ENCODE results near the gene STK11IP.

STK11IP gene

DNA sequence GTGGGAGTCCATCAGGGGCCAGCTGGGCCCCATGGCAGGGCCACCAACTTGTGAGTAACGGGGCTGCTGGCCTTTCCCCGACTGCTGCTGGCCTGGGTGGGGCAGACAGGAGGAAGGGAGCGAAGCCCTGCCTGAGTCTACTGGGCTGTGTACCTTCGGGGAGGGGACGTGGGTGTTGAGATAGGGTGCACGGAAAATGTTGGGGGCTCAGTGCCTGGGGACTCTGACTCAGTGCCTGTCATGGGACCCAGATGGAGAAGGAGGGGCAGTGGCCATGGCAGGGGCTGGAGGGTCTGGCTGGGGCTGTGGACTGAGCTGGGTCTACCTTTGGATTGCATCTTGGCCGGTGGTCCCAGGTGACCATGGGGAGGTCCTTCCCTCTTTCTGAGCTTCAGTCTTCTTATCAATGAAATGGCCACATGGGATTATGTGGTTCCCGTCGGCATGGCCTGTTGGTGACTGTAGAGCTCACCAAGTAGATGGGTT, 33.8 kb downstream of the STK11IP start:
- H3K9me3 Mint-ChIP-seq, result no peaks in the 10 kb centered on the region
- ATAC-seq, result no peak
- H3K27ac Mint-ChIP-seq, result no peak overlapping the region
- no peaks in the 10 kb centered on the region for H3K36me3 Mint-ChIP-seq
- H3K4me3 Mint-ChIP-seq, result no peak overlapping the region
- no peak for DNase-seq (ENCODE audit: low spot score in 2 of 2)
- peaks cover 19% of the 10 kb centered on the region for H3K4me1 Mint-ChIP-seq

DNA sequence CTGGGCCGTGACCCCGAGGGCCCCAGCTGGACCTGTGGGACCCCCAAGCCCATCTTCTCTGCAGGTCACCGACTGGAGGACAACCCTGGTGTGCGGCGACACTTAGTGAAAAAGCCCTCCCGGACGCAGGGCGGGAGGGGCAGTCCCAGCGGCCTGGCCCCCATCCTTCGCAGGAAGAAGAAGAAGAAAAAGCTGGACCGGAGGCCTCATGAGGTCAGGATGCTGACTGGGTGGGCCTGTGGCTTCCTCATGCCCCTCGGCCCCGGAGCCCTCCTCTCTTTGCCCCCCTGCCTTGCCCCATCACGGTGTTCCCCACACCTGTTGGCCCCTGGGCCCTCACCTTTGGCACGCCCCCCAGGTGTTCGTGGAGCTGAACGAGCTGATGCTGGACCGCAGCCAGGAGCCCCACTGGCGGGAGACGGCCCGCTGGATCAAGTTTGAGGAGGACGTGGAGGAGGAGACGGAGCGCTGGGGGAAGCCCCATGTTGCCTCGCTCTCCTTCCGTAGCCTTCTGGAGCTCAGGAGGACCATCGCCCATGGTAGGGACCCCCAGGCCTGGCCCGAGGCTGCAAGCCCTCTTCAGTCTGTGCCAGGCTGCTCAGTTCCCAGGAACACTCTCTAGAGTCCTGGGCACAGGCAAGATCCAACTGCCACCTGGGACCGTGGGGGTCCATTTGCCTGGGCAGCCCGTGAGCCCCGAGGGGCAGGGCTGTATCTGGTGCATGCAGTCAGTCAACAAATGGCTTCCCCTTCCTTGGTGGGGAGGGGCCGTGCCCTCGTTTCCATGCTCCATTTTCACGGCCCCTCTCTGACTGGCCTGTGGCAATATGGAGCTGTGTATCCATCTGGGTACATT, 34.5 kb downstream of the STK11IP start:
- DNase-seq (ENCODE audit: low spot score in 2 of 2), result no peak
- no peak for ATAC-seq
- Mint-ChIP-seq H3K4me1 (peaks cover 12% of the 10 kb centered on the region), H3K4me3 (no peak overlapping the region), H3K9me3 (no peaks in the 10 kb centered on the region), H3K36me3 (no peaks in the 10 kb centered on the region), H3K27ac (no peak overlapping the region)

DNA sequence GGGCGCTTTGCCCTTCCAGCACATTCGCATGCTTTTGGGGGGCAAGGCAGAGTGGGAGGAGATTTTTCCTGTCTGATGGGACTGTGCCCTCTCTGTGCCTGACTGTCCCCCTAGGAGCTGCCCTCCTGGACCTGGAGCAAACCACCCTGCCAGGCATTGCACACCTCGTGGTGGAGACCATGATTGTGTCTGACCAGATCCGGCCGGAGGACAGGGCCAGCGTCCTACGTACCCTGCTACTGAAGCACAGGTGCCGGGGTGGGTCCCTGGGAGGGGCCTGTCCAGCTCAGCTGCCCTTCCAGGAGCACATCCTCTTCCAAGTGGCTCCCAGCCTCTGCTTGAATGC, 35.1 kb downstream of the STK11IP start:
- H3K9me3 Mint-ChIP-seq, result no peaks in the 10 kb centered on the region
- H3K36me3 Mint-ChIP-seq, result no peaks in the 10 kb centered on the region
- ATAC-seq, result no peak
- no peak overlapping the region for H3K4me3 Mint-ChIP-seq
- no peak overlapping the region for H3K27ac Mint-ChIP-seq
- DNase-seq (ENCODE audit: low spot score in 2 of 2), result no peak
- H3K4me1 Mint-ChIP-seq, result peaks cover 12% of the 10 kb centered on the region

- H3K27ac Mint-ChIP-seq, result no peak overlapping the region
- no peaks in the 10 kb centered on the region for H3K9me3 Mint-ChIP-seq
- H3K4me3 Mint-ChIP-seq, result no peak overlapping the region
- DNase-seq (ENCODE audit: low spot score in 2 of 2) (no peak), ATAC-seq (no peak)
- H3K36me3 Mint-ChIP-seq, result no peaks in the 10 kb centered on the region
- H3K4me1 Mint-ChIP-seq, result peaks cover 12% of the 10 kb centered on the region
These were observed 35.8 kb downstream of the STK11IP start for GRCh38 chr2:219633276-219634065.

DNA sequence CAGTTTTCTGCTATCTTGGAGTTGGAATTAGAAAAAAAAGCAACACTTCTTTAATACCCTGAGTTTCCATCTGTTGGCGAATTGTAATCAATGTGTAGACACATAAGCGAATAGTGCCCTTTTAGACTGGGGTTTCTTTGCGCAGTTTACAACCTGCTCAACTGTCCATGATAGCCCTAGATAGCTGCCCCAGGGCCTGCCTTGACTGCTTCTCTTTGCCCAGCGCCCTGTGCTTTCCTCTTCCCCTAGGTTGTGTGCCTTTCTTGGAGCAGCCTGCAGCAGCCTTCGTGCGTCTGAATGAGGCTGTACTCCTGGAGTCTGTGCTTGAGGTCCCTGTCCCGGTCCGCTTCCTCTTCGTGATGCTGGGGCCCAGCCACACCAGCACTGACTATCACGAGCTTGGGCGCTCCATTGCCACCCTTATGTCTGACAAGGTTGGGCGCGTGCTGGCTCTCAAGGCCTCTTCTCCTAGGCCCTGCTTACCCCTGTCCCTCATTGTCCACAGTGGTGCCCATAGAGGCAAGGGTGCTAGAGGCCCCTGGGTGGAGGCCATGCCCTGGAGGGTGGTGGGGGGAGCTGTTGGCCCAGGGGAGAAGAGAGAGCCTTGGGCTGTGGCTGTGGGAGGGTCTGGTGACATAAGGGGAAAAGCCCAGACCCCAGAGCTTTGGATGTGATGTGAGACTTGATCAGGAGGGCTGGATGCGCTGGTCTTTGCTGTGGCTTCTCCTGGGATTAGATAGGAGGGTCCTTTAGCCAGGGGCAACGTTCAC, 36.7 kb downstream of the STK11IP start:
- Mint-ChIP-seq H3K4me3 (no peak overlapping the region), H3K4me1 (peaks cover 12% of the 10 kb centered on the region), H3K9me3 (no peaks in the 10 kb centered on the region), H3K36me3 (no peaks in the 10 kb centered on the region), H3K27ac (no peak overlapping the region)
- DNase-seq (ENCODE audit: low spot score in 2 of 2) (no peak), ATAC-seq (no peak)

DNA sequence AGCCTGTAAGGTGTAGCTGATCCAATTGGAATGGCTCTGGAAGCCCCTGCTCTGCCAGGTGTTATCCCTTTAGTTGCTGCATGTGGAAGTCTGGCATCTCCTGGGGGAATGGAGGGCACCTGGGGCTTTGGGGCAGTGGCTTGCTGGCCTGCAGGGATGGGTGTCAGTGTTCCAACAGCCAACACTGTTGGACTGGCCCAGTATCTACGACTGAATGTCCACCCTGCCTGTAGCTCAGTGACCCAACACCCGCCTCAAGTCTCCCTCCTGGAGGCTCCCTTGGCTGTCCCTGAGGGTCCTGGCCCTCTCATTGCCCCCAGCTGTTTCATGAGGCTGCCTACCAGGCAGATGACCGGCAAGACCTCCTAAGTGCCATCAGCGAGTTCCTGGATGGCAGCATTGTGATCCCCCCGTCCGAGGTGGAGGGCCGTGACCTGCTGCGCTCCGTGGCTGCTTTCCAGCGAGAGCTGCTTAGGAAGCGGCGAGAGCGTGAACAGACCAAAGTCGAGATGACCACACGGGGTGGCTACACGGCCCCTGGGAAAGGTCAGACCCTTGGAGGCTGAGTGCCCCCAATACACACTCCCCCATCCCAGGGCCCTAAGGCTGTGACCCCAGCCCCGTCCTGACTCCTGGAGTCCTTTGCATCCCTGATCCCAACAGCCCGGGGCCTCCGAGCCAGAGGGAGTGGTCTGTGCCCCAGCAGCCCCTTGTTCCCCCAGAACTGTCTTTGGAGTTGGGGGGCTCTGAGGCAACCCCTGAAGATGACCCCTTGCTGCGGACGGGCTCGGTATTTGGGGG, 37.5 kb downstream of the STK11IP start:
- H3K36me3 Mint-ChIP-seq, result no peaks in the 10 kb centered on the region
- H3K4me1 Mint-ChIP-seq, result peaks cover 12% of the 10 kb centered on the region
- H3K4me3 Mint-ChIP-seq, result no peak overlapping the region
- ATAC-seq (no peak), DNase-seq (ENCODE audit: low spot score in 2 of 2) (no peak)
- H3K27ac Mint-ChIP-seq, result no peak overlapping the region
- no peaks in the 10 kb centered on the region for H3K9me3 Mint-ChIP-seq

DNA sequence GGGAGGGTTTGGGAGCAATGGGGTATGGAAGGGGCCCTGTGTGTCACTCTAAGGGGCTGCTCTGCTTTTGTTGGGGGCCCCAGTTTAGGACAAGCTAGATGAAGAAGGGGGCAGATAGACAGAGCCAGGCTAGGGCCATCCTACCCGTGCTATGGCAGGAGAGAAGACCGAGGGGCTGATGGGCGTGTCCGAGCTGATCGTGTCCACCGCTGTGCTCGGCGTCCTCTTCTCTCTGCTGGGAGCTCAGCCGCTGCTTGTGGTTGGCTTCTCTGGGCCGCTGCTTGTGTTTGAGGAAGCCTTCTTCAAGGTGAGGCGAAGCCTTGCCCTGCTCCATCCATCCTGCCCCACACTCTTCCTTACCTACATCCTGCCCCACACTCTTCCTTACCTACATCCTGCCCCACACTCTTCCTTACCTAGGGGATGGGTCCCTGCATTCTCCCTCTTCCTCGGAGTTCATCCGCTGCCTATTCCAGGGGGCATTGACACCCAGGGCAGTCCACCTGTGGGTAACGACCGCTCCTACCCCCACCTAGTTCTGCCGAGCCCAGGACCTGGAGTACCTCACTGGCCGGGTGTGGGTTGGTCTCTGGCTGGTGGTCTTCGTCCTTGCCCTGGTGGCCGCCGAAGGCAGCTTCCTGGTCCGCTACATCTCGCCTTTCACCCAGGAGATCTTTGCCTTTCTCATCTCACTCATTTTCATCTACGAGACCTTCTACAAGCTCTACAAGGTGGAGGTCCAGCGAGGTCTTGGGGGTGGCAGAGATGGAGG, 38.7 kb downstream of the STK11IP start:
- no peaks in the 10 kb centered on the region for H3K9me3 Mint-ChIP-seq
- H3K27ac Mint-ChIP-seq, result no peak overlapping the region
- DNase-seq (ENCODE audit: low spot score in 2 of 2) (no peak), ATAC-seq (no peak)
- H3K4me3 Mint-ChIP-seq, result no peak overlapping the region
- no peaks in the 10 kb centered on the region for H3K36me3 Mint-ChIP-seq
- H3K4me1 Mint-ChIP-seq, result peaks cover 7% of the 10 kb centered on the region

- H3K4me3 Mint-ChIP-seq, result no peak overlapping the region
These were observed 39.5 kb downstream of the STK11IP start for GRCh38 chr2:219636941-219637841.

DNA sequence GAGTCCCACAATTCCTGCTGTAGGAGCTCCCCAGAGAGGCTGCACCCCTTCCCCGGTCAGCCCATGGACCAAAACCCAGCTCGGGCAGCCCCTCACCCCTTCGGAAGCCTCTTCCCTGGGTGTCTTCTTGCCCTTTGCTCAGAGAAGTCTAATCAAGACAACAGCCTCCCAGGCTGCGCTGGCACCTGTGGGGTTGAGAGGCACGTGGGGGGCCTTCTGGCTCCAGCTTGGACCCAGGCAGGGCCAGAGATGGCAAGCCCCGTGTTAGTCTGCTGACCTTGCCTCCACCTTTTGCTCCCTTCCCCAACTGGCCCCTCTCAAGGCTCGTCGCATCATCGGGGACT, 40.2 kb downstream of the STK11IP start:
- DNase-seq (ENCODE audit: low spot score in 2 of 2) (no peak), ATAC-seq (no peak)
- no peak overlapping the region for H3K4me3 Mint-ChIP-seq
- H3K36me3 Mint-ChIP-seq, result no peaks in the 10 kb centered on the region
- peaks cover 18% of the 10 kb centered on the region for H3K4me1 Mint-ChIP-seq
- no peak overlapping the region for H3K27ac Mint-ChIP-seq
- no peaks in the 10 kb centered on the region for H3K9me3 Mint-ChIP-seq

More at GRCh38 chr2:219636941-219637841, 39.5 kb downstream of the STK11IP start:
- H3K4me1 Mint-ChIP-seq, result peaks cover 12% of the 10 kb centered on the region
- no peaks in the 10 kb centered on the region for H3K36me3 Mint-ChIP-seq
- DNase-seq (ENCODE audit: low spot score in 2 of 2), result no peak
- no peaks in the 10 kb centered on the region for H3K9me3 Mint-ChIP-seq
- H3K27ac Mint-ChIP-seq, result no peak overlapping the region
- ATAC-seq, result no peak

DNA sequence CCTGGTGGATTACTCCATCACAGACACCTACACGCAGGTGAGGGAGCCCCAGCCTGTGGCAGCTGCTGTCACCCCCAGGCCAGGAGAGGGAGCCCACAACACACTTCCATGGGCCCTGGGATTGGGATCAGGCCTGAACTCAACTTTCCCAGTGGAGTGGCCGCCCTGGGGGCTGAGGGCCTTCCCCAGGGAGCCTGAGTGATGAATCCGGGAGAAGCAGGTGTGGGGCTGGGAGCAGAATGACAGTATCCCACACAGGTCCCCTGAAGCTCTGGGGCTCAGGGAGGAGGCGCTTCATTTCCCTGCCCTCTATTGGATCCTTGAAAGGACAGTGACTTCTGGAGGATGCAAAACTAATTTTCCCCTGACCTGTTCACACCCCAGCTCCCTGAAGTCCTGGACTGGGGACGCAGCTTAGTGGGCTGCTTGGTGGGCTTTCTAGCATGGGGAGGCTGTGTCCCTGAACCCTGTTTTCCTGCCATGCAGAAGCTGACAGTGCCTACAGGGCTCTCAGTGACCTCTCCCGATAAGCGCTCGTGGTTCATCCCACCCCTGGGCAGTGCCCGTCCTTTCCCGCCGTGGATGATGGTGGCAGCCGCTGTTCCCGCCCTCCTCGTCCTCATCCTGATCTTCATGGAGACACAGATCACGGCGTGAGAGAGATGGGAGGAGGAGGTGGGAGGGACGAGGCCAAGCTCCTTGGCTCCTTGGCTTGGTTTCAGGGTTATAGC, 40.7 kb downstream of the STK11IP start:
- Mint-ChIP-seq H3K27ac (no peak overlapping the region), H3K9me3 (no peaks in the 10 kb centered on the region), H3K4me1 (peaks cover 18% of the 10 kb centered on the region), H3K36me3 (no peaks in the 10 kb centered on the region), H3K4me3 (no peak overlapping the region)
- ATAC-seq (no peak), DNase-seq (ENCODE audit: low spot score in 2 of 2) (no peak)

DNA sequence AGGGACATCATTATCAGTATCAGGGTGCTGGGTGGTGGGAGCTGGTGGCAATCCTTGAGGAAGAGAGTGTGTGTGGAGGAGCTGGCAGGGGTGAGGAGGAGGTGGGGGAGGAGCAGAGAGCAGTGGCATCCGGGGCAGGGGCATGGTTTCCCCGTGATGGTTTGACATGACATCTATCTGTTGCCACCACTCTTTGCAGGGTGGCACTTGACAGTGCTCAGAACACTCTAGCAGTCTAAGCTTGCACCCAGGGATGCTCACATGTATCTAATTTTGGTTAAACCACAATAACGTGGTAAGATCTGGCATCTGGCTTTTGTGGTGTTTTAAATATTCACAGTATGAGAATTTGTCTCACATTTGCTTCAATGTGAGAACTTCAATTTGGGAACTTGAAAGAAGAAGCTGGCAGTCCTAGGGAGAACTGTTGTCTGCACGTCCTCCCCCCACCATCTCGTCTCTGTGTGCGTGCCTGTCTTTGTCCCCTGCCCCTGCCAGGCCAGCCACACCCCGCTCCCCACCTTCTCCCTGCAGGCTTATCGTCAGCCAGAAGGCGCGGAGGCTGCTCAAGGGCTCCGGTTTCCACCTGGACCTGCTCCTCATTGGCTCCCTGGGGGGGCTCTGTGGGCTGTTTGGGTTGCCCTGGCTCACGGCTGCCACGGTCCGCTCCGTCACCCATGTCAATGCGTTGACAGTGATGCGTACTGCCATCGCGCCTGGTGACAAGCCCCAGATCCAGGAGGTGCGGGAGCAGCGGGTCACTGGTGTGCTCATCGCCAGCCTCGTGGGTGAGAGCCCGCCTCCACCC, 41.5 kb downstream of the STK11IP start:
- Mint-ChIP-seq H3K9me3 (no peaks in the 10 kb centered on the region), H3K4me3 (no peak overlapping the region), H3K27ac (no peak overlapping the region), H3K36me3 (no peaks in the 10 kb centered on the region), H3K4me1 (peaks cover 18% of the 10 kb centered on the region)
- DNase-seq (ENCODE audit: low spot score in 2 of 2) (no peak), ATAC-seq (no peak)

GRCh38 chr2:219641390-219642068, 43.9 kb downstream of the STK11IP start:
- ATAC-seq, result no peak
- H3K9me3 Mint-ChIP-seq, result no peaks in the 10 kb centered on the region
- no peak overlapping the region for H3K27ac Mint-ChIP-seq
- H3K4me1 Mint-ChIP-seq, result peaks cover 18% of the 10 kb centered on the region
- H3K36me3 Mint-ChIP-seq, result no peaks in the 10 kb centered on the region
- no peak overlapping the region for H3K4me3 Mint-ChIP-seq
- DNase-seq (ENCODE audit: low spot score in 2 of 2), result no peak
